NCI-H345 treated with DMSO at 0.1 percent for 48 hours (cell line): ENCODE data around the gene USP5.

ENCODE experiments used
- DNase-seq: peaks from one replicate; lab custom pipeline; 2025; ENCODE audit not compliant: unreplicated experiment; lab: John Stamatoyannopoulos, UW

The USP5 gene, protein sequence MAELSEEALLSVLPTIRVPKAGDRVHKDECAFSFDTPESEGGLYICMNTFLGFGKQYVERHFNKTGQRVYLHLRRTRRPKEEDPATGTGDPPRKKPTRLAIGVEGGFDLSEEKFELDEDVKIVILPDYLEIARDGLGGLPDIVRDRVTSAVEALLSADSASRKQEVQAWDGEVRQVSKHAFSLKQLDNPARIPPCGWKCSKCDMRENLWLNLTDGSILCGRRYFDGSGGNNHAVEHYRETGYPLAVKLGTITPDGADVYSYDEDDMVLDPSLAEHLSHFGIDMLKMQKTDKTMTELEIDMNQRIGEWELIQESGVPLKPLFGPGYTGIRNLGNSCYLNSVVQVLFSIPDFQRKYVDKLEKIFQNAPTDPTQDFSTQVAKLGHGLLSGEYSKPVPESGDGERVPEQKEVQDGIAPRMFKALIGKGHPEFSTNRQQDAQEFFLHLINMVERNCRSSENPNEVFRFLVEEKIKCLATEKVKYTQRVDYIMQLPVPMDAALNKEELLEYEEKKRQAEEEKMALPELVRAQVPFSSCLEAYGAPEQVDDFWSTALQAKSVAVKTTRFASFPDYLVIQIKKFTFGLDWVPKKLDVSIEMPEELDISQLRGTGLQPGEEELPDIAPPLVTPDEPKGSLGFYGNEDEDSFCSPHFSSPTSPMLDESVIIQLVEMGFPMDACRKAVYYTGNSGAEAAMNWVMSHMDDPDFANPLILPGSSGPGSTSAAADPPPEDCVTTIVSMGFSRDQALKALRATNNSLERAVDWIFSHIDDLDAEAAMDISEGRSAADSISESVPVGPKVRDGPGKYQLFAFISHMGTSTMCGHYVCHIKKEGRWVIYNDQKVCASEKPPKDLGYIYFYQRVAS

DNA sequence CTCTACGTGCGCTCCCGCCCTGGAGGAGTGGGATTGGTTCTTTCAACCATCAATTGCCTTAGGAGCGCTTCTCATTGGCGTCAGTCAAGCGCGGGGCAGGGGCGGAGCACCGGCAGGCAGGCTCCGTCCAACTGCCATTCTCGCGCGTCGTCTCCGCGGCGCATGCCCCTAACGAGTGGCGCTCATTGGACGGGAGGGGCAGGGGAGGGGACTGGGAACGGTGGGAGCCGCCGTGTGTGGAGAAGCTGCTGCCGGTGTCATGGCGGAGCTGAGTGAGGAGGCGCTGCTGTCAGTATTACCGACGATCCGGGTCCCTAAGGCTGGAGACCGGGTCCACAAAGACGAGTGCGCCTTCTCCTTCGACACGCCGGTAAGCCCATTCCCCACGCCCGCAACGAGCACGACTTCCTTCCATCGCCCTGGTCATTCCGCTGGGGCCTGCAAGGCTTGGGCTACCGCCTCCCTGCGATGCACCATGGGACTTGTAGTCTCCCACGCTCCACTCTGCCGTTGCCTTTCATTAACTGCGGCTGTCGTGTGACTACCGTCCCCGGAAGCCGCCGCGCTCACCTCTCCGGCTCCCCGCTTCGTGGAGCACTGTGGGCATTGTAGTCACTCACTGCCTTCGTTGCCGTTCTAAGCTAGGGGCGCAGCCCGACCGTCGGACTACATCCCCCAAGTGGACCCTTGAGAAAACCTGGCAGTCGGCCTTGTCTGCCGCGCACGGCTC is at the start of gene USP5:
Gene USP5 (plus strand): TSS at position 230 of the 730 bp plus-strand sequence. CDS start 30 bp downstream, at position 260.
- peak; percentile 98 for DNase-seq

DNA sequence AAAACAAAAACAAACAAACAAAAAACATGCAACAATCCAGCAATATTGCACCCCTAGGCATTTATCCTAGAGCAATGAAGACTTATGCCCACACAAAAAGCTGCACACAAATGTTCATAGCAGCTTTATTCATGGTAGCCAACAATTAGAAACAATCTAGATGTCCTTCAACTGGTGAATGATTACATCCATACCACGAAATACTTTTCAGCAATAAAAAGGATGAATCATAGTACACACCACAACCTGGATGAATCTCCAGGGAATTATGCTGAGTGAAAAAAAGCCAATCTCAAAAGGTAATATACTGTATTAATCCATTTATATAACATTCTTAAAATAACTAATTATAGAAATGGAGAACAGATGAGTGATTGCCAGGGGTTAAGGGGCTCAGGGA is 44.8 kb upstream of the USP5 start:
- DNase-seq: no peak

DNA sequence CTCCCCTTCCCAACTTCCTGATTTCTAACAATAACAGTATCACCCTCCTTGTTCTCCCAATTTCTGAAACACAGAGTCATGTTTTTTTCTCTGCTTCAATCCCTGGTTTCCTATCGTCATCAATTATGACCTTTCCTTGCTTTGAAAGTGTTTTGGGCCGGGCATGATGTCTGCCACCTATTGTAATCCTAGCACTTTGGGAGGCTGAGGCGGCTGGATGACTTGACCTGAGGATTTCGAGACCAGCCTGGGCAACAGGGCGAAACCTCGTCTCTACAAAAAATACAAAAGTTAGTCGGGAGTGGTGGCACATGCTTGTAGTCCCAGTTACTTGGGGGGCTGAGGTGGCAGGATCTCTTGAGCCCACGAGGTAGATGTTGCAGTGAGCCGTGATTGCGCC is 42.9 kb upstream of the USP5 start:
- DNase-seq: no peak

DNA sequence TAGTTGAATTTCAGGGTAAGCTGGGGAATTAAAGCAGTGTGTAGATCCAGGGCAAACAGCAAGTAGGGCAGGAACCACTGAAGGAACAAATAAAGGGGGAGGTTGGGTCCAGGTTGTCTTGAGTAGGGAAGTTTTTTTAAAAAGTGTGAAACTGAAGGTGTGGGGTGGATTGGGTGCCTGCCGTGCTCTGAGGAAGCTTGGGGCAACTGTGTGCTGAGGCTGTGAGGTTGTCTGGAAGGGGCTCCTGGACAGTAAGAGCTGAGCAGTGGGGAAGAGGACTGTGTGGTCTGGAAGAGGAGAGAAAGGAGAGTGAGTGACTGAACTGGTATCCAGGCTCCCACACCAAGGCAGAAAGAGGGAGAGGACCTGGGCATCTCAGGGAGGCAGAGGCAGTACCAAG is 41.2 kb upstream of the USP5 start:
- no peak for DNase-seq

DNA sequence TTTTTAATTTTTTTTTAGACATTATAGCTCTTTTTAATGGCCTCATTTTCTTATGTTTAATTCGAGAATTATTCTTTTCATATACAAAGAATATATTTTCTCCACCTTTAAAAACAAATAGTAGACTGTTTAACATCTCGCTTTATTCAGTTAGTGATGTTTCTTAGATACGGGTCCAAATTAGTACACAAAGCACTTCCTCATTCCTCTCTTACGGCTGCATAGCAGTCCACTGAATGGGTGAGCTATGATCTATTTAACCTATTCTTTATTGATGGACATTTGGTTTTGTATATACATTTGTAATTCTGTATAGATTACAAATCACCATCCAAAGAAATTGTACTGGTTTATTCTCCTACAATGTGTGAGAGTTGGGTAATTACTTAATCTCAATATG is 38.6 kb upstream of the USP5 start:
- DNase-seq: no peak

DNA sequence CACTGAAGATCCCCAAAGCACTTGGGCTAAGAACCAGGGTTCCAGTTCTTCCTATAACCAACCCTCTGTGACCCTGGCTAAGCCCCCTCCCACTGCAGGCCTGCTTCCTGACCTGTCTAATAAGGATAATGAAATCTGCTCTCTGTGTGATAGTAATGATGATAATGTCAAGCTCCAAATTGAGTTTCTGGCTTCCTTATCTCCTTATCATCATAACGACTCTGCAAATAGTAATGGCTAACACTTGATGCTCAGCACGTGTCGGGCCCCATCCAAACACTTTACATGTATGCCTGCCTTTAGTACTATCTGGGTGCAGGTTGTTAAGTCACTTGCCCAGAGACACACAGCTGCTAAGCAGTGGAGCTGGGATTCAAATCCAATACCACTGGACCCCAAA is 35.4 kb upstream of the USP5 start:
- no peak for DNase-seq

DNA sequence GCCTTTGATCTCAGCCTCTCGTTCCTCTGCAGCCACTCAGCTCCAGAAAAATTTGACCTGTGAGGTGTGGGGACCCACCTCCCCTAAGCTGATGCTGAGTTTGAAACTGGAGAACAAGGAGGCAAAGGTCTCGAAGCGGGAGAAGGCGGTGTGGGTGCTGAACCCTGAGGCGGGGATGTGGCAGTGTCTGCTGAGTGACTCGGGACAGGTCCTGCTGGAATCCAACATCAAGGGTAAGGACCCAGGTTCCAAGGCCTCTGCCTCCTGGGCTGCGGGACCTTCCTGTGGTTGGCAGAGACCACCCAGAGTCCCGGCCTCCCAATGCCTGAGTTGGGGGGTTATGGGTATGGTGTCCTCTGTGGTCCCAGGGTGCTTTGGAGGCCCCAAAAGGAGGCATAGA is 34.9 kb upstream of the USP5 start:
- DNase-seq: no peak

DNA sequence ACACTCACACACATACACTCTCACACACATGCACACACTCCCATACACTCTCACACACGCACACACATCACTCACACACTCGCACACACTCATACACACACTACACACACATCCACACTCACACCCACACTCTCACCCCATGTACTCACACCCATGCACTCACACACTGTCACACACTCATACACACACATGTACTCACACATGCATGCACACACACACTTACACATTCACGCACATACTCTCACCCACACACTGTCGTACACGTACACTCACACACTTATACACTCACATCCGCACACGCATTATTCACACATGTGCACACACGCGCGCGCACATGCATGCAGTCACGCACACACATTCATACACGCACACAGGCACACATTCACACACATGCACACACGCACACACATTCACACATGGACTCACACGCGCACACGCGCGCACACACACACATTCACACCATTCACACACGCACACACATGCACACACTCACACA is 34.2 kb upstream of the USP5 start:
- DNase-seq: no peak

DNA sequence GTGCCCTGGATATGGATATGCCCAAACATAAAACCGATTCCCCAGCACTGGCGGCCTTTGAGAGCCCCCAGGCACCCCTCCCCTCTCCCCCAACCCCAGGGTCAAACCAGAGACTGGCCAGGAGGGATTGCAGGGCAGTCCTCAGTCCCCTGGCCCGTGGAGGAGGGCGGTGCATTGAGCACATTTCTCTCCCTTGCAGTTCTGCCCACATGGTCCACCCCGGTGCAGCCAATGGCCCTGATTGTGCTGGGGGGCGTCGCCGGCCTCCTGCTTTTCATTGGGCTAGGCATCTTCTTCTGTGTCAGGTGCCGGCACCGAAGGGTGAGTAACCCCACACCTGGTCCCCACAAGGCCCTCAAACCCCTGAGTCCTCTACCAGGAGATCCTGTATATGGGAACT is 33.7 kb upstream of the USP5 start:
- DNase-seq: no peak

DNA sequence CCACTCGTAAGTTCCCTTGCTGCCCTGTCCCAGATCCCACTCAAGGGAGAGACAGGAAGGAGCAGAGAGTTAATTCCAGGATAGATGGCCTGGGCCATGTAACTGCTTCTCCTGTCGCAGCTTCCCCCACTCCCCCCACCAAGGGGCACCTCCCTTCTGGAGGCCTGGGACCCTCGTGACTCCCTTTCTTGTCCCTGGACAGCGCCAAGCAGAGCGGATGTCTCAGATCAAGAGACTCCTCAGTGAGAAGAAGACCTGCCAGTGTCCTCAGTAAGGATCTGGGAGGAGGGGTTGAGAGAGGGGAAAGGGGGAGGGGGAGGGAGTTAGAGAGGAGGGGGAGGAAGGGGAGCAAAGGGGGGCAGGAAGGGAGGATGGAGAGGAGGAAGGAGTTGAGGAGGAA is 33.3 kb upstream of the USP5 start:
- DNase-seq: no peak

DNA sequence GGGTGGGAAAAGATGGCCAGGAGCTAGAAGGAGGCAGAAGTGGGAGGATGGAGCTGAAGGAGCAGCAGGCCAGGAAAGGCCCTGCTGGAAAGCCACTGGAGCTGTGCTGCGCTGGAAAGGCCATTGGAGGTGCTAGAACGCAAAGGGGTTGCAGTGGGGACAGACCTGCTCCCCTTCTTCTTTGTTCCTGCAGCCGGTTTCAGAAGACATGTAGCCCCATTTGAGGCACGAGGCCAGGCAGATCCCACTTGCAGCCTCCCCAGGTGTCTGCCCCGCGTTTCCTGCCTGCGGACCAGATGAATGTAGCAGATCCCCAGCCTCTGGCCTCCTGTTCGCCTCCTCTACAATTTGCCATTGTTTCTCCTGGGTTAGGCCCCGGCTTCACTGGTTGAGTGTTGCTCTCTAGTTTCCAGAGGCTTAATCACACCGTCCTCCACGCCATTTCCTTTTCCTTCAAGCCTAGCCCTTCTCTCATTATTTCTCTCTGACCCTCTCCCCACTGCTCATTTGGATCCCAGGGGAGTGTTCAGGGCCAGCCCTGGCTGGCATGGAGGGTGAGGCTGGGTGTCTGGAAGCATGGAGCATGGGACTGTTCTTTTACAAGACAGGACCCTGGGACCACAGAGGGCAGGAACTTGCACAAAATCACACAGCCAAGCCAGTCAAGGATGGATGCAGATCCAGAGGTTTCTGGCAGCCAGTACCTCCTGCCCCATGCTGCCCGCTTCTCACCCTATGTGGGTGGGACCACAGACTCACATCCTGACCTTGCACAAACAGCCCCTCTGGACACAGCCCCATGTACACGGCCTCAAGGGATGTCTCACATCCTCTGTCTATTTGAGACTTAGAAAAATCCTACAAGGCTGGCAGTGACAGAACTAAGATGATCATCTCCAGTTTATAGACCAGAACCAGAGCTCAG is 32.6 kb upstream of the USP5 start:
- no peak for DNase-seq

DNA sequence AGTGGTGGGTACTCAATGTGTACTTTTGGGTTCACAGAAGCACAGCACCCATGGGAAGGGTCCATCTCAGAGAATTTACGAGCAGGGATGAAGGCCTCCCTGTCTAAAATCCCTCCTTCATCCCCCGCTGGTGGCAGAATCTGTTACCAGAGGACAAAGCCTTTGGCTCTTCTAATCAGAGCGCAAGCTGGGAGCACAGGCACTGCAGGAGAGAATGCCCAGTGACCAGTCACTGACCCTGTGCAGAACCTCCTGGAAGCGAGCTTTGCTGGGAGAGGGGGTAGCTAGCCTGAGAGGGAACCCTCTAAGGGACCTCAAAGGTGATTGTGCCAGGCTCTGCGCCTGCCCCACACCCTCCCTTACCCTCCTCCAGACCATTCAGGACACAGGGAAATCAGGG is 31.8 kb upstream of the USP5 start:
- no peak for DNase-seq

DNA sequence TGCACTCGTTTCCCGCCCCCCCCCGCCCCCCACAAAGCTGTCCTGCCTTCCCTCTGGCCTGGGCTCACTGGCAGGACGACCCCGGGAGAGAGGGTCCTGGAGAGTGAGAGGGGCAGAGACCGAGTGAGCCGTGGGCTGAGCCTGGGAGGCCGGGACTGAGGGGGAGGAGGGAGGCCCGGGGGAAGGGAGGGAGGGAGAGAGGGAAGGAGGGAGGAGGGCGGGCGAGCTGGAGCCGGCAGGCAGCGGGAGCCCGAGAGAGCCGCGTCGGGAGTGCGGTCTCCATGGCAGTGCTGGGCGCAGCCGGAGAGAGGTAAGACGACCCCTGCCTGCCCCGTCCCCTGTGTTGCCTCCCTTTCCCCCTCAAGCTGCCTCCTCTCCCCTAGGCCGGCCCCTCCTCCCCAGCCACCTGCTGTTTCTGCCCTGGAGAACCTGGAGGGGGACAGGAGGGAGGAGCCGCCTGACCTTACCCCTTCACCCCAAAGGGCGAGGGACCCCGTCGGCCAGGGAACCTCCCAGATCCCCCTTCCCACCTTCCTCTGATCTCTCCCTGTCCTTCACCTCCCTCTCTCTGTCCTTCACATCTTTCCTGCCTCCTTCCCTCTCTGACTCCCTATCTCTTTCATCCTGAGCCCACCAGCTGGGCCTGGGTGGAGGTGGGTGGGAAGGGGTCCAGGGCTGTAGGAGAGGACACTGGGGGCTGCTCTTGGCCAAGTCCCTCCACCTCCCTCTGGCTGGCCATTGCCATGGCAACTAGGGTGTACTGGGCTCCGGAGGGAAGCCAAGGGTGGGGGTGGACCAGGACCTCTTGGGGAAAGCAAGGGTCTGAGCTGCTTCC is 30.1 kb upstream of the USP5 start, which contains the start of gene GPR162:
Gene GPR162 (plus strand): TSS at position 231 of the 835 bp plus-strand sequence. CDS start 2,078 bp downstream, outside the sequence.
- peak; percentile 24 for DNase-seq

DNA sequence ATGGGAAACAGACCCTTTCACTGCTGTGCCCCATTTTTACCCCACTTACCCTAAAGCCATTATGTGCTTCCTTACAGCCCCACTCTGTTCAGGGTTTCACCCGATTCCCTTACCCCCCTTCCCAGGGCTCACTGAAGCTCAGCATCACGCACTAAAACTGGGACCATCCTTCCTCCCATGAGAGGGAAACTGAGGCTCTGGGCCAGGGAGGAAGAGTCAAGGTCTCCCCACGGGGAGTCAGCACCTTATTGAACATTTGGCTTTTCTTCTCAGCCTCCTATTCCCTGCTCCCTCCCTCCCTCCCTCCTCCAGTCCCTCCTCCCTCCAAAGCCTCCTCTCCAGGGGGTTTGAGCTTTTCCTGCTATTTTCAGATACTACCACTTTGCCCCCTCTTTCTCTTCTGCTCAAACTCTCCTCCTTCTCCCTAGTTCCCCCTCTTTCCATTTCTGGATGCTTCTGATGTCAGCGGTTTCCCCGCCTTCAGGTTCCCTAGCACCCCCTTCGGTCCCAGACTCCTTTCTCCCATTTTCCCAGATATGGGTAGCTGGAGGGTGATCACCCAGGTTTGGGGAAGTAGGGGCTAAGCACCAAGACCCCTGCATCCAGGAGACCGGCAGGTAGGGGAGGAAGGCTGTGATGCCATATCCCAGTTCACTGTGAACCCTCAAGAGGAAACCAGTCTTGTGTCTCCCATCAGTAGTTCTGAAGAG is 29.4 kb upstream of the USP5 start:
- DNase-seq: no peak

DNA sequence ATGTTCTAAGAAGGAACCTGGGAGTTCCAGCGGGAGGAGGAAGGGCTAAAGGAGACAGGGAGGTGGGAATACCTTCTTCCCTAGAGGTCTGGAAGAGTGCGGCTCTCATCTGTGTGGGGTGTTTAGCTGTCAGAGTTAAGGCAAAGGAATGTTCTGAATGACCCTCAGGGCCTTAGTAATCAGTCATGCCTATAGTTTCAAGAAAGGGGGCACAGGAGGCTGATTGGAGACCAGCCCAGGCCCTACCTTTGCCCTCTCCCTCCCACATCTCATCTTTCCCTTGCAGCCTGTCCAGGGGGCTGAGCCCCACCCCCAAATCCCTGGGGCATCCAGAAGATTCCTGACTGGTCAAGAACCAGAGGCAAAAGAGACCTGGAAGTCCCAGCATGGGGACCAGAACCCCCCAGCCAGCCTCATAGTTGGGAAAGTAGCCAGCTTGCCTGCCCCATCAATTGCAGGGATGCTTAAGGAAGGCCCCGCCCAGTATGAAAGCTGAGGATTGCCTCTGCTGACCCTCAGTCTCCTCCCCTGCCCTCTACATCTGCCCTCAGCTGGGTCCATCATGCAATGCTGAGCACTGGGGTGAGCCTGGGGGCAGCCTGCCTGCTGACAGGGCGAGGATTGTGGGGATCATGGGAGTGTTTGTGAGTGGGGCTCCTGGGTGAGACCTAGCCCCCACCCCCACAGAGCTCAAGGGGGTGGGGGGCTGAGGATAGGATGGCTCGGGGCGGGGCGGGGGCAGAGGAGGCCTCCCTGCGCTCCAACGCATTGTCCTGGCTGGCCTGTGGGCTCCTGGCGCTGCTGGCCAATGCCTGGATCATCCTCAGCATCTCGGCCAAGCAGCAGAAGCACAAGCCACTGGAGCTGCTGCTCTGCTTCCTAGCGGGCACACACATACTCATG is 28.5 kb upstream of the USP5 start:
- DNase-seq: no peak

DNA sequence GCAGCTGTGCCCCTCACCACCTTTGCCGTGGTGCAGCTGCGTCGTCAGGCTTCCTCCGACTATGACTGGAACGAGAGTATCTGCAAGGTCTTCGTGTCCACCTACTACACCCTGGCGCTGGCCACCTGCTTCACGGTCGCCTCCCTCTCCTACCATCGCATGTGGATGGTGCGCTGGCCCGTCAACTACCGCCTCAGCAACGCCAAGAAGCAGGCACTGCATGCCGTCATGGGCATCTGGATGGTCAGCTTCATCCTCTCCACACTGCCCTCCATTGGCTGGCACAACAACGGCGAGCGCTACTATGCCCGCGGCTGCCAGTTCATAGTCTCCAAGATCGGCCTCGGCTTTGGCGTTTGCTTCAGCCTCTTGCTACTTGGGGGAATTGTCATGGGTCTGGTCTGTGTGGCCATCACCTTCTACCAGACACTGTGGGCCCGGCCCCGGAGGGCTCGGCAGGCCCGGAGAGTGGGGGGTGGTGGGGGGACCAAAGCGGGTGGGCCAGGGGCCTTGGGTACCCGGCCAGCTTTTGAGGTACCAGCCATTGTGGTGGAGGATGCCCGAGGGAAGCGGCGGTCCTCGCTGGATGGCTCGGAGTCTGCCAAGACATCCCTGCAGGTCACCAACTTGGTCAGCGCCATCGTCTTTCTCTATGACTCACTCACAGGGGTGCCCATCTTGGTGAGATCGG is 27.7 kb upstream of the USP5 start:
- no peak for DNase-seq

DNA sequence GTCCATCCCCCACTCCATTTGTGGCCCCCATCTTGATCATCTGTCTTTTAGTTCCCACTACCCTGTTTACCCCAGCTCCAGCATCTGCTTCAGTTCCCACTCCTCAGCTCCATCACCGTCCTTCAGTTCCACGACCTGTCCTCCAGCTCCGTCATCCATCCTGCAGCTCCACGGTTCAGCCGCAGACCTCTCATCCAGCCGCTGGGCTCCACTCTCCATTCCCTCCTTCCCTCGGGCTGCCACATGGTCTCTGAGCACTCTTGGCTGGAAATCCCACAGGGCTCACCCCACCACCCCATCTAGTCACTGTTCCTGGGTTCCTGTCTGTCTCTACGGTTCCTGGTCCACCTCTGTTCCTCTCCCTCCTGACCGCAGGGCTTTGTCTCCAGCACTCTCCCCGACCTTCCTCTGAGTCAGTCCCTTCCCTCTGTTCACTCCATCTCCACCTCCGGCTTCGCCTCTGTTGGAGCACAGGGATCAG is 27.0 kb upstream of the USP5 start:
- no peak for DNase-seq
